HG02938 (cell line): ENCODE measurements around the gene NMRAL1.
A peak's percentile ranks its signal among the peaks of the same experiment; 100 is the strongest.

Experiments
- ATAC-seq: cut with Tn5 transposase; IDR thresholded peaks from one replicate; pipeline ENCODE4 v1.9.1; 2021; ENCODE audit warnings: mild to moderate bottlenecking, moderate library complexity; ENCODE audit not compliant: unreplicated experiment

NMRAL1 gene

DNA sequence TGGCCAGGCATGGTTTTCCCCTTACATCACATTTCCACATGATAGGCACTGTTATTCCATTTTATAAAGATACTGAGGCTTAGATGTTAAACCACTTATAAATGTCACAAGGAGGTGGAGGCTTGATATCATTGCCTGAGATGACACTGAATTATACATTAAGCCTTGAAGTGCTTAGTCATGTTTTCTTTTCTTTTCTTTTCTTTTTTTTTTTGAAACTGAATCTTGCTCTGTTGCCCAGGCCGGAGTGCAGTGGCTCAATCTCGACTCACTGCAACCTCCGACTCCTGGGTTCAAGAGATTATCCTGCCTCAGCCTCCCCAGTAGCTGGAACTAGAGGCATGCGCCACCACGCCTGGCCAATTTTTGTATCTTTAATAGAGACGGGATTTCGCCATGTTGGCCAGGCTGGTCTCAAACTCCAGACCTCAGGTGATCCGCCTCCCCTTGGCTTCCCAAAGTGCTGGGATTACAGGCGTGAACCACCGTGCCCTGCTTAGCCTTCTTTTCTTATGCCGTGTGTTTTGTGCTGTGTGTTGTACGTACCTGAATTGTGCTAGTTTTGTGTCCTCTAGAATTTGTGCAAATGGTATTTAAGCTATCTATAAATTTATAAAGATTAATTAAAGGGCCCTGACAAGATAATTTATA lies 47.6 kb downstream of the NMRAL1 start:
- no peak for ATAC-seq

DNA sequence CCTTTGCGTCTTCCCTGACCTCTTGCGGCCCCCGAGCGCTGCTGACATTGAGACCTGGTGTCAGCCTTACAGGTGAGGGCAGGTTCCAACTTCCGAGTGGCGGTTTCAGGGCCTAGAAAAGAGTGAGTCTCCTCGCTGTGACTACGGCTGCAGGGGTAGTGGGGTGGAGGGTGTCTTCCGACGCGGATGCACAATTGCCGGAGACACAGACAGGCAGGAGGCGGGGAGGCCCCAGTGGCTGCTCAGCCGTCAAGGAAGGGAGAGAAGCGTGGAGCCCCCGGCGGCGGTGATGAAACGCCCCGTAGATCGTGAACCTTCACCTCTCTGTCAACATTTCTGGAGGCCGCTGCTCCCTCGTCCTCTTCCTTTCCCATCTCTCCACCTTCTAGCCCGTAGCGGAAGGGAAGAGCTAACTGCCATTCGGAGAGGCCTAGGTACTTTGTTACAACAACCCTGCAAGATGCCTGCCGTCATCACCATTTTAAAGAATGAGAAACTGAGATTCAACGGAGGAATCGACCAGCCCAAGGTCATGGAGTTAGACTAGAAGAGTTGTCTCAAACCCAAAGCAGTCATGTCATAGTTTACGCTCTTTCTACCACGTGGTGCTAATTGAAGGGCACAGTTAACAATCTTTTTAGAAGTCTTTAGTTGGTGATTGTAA lies 48.3 kb downstream of the NMRAL1 start:
- ATAC-seq: peak; percentile 33

DNA sequence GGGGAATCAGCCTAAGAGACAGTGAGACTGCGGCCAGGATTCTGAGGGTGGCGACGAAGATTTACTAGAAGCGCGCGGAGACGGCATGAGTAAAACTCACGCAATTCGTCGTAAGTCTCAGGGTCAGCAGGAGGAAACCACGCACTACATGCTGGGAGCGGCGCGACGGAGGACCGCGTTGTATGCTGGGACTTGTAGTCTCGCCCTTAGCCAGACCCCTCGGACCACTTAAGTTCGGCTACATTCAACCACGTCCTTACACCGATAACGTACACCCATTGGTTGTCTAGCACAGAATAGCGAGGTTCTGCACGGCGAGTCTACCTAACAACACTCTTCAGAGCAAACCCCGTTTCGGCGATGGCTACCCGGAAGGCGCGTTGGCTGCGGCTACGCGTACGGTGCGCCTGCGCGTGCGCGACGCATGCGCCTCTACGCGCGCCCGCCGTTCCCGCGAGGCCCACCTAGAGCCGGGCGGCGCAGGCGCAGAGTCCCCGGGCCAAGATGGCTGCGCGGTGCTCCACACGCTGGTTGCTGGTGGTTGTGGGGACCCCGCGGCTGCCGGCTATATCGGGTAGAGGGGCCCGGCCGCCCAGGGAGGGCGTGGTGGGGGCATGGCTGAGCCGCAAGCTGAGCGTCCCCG lies 48.9 kb downstream of the NMRAL1 start, which contains the start of gene DNAJA3:
TSS of gene DNAJA3 (plus strand) at position 491 of the 643 bp plus-strand sequence. CDS start at position 505, 14 bp downstream.
- peak; percentile 81 for ATAC-seq

DNA sequence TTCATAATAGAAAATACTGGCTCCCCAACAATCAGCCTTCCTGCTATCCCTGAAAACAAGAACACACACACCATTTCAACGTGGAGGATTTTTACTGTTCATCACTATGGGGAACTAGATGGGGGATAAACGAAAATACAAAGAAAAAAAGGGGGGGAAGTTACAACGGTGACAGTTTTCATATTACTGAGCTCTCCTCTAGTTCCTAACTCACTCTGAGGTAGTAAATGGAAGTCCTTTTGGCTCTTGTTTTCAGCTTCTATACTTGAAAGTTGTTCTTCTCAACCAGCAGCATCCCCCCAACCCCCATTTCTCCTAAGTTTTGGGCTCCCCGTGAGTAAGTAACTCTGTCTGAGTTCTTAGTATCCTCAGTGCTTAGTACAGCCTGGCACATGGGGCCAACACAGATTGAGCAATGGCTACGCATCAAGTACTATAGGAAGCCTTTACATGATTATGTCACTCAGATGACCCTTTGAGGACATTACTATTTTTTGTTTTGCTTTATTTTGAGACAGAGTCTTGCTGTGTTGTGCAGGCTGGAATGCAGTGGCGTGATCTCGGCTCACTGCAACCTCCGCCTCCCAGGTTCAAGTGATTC lies 53.8 kb downstream of the NMRAL1 start:
- ATAC-seq: no peak

DNA sequence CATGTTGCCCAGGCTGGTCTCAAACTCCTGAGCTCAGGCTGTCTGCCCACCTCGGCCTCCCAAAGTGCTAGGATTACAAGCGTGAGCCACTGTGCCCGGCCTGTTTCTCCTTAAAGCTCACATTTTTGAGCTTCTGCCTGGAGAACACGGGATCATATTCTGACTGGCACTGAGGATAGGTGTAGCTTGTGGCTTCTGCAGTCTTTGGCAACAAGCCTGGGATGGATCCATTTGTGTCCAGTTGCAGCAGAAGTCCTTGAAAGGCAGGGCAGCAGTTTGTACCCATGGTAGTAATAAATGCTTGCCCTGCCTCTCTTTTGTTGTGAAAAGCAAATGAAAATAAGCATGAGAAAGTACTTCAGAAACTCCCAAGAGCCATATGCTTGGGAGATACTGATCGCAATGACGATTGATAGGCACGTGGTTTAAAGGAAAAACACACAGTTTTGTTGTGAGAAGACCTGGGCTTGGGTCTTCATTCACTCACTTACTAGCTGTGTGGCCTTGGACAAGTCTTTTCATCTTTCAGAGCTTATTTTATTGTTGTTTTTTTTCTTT lies 54.9 kb downstream of the NMRAL1 start:
- no peak for ATAC-seq

DNA sequence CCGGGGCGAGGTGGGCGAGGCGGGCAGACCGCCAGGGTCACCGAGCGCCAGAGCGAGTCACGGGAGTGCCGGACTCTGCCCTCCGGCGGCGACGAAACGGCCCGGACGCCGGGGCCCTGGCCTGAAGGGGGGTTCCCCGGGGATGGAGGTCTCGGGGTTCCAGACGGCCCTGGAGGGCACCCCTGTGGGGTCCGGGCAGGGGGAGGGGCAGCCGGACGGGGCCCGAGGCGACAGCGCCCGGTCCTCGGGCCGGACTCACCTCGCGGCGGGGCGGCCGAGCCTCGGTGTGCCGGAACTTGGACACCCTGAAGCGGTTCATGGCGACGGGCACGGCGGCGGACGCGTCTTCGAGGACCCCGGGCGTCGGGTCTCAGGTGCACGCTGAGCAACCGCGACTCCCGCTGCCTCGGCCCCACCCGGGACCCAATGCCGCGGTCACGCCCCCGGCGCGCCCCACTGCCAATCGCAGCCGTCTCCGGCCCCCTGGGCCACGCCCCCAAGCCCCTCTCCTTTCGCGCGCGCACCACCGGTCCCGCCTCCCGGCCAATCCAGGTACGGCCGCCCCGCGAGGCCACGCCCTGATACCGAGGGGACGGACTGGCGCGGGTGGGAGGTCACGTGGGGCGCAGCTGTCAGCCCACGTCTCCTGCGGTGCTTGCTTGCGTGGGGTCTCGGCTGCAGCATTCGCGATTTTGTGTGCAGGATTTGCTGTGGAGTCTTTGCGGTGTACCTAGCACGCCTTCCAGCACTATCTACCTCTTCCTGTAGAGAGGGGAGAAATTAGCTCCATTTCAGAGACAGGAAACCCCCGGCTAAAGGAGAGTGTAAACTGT lies 58.0 kb downstream of the NMRAL1 start, which contains the start of gene CORO7:
TSS of gene CORO7 (minus strand) at position 397 of the 833 bp plus-strand sequence. CDS start at position 319, 78 bp downstream.
- ATAC-seq: peak; percentile 45

DNA sequence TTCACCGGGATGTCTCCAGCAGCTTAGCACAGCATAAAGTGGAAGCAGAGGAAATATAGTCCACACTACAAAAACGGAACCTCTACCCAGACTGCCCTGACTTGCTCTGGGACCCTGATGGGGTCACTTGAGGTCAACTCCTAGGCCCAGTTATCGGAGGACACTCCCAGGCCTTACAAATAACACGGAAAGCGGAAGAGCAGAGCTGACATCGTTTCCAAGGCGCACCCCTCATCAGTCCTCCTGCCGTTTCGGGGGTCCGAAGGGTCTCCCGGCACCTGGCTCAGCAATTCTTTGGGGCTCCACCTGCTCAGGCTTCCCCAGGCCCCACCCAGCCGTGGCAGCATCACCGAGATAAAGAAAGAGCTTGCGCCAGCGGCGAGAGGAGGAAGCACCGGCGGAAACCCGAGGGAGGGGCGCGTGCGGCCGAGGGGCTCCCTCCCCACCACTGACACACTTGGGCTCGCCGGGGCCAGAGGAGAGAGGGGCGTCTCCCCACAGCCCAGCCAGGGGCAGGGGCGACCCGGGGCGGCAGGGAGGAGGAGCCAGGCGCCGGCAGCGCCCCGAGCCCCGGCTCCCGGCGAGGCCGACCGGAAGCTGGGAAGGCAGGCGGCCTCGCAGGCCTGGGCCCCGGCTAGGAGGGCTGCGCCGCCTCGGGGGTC lies 58.8 kb downstream of the NMRAL1 start:
- ATAC-seq: no peak

DNA sequence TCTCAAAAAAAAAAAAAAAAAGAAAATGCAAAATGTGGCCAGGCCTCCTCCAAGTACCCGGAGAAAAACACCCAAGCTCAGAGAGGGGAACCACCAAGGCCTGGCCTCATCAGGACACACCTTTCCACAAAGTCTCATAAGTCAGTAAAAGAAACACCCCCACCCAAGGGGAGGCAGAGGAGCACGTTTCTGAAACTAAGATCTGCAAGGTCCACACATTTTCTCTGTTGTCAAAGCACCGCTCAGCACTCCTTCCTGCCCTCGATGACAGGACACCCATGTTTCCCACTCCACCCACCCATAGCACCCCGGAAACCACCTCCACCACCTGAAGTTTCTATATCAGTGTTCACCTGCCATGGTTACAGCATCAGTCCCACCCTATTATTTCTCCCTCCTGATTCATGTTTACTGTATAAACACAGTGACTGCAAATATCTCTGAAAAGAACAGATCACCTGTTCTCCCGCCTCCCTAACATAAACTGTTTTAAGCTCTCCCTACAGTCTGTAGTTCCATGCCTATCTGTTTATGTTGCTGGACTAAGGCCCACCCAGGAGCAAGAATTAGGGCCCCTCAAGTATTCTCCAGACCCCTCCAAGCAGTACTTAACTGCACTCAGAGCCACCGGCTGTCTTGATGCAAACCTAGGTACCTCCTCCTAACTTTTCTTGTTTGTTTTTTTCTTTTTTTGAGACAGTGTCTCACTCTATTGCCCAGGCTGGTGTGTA lies 60.1 kb downstream of the NMRAL1 start:
- peak; percentile 63 for ATAC-seq

DNA sequence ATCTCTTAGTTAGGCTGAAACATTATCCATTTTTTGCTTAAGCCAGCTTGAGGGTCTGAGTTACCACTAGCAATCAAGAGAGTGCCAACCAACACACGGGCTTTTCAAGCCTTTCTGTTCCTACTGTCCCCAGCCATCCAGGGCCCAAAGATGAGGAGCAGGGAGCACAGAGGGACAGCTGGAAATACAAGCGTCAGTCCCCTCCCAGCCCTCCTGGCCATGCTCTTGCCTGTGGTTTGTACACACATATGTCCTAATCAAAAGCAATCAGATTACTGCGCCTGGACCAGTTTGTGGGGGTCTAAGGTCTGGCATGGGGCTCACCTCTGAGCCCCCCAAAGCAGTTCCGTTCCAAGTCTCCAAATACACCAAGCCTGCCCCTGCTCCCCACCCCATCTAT lies 61.6 kb downstream of the NMRAL1 start:
- ATAC-seq: no peak

DNA sequence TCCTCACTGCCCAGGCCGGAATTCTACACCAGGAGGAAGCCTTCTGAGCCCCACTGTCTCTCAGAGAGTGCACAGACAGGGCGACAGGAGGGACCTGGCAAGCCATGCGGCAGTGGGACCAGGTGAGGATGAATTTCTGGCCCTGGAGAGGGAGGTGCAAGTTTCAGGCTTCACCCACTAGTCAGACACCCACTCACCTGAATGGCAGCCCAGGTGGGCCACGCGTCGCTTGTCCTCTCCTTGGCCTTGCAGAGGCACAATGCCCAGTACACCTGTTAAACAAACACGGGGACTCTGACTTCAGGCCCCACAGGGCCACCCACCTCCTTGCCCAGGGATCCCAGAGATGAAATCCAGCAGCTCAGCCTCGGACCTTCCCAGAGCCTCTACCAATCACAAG lies 62.3 kb downstream of the NMRAL1 start:
- no peak for ATAC-seq
